OCI-M2 (cell line): ENCODE results near the gene SFI1.
"Not testable (repeated sequence)": the region's sequence is repeated elsewhere in the genome, so short reads cannot be mapped to it uniquely, and the experiment has no call there.

ENCODE experiments used
- DNase-seq: peaks from one replicate; lab custom pipeline; 2025; ENCODE audit not compliant: unreplicated experiment; lab: John Stamatoyannopoulos, UW

Gene SFI1

DNA sequence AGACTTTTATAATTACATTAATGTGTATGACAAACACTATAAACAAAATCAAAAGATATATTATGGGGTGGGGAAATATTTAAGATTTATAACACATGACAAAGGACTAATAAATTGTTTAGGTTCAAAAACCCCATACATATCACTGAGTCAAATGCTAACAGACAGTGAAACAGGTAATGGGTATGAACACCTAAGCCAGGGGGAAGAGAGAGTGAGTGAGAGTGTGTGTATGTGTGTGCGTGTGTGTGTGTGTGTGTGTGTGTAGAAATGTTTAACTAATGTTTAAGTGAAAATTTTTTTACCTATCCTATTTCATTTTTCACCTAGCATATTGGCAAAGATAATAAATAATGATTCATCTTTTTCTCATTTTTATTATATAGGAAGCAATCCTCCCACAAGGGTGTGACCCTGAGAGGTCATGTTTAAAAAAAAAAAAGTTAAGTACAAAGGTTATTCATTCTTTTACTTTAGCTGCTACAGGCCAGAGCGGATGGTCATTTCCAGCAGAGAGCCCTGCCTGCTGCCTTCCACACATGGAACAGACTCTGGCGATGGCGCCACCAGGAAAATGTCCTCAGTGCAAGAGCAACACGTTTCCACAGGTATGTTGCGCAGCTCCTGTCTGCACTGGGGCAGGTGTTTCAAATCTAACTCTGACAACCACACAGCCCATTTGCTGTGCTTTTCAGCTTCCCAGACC is 92.8 kb downstream of the SFI1 start:
- DNase-seq: no peak

DNA sequence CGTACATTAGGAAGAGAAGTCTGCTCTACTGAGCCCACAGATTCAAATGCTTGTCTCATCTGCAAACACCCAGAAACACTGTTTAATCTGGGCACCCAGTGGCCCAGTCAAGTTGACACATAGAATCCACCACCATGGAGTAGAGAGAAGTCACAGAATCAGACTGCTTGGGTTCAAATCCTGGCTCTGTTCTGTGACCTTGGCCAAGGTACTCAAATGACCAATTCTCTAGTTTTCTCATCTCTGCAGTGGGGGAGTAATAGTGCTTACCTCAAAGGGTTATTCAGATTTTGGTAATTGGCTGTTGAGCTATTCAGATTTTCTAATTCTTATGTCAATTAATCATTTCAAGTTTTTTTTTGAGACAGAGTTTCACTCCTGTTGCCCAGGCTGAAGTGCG is 93.8 kb downstream of the SFI1 start:
- not testable (repeated sequence) for DNase-seq

DNA sequence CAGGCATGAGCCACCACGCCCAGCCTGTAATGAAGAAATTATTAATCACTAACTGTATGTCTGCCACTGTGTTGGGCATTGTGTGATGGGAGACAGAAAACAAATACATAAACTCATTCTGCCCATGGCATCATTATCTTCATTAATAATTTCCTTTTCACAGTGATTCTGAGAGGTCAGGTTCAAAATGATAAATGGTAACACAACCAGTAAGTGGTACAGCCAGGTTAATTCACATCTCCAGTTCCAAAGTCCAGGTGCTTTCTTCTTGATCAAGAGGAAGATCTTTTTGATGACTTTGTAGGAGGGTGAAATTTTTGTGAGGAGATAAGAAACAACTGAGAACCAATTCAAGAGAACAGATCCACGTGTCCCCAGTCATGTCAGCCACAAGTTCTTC is 98.9 kb downstream of the SFI1 start:
- DNase-seq: no peak

DNA sequence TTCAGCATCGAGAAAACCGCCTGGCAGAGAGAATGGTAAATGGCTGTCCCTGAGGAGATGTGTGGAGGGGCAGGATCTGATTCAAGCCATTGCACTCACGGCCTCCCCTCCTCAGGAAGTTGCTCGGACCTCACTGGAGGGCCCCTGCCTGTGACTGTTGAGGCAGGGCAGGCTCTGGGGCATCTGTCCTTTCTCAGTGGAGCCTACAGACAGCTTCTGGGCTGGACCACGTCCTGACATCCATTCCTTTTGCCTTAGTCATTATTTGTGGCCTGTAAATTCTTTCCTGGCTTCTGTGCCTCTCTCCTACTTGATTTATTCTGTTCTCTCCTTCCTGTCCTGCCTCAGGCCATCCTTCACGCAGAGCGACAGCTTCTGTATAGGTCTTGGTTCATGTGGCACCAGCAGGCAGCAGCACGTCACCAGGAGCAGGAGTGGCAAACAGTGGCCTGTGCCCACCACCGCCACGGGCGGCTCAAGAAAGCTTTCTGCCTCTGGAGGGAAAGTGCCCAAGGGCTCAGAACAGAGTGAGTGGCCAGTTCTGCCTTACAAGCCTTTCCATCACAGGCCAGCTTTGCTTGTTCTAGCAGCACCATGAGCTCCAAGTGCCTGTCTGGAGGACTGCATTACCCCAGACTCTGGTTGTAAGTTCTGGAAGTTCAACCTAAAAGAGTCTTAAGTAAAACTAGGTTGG is 106.1 kb downstream of the SFI1 start:
- no peak for DNase-seq

DNA sequence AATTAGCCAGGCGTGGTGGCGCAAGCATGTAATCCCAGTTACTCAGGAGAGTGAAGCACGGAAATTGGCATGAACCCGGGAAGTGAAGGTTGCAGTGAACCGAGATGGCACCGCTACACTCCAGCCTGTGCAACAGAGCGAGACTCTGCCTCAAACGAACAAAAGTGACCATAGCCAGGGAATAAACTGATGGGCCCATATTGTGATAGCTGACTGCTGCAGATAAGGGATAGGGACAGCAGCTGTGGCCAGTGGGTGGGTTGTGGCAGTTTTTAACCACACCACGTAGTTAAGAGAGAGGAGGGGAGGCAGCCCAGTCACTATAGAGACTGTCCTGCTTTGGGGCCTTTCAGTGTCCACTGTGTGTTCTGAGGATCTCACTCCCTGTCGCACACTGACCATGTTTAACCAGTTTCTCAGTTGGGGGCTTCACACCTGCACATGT is 106.8 kb downstream of the SFI1 start:
- DNase-seq: no peak

DNA sequence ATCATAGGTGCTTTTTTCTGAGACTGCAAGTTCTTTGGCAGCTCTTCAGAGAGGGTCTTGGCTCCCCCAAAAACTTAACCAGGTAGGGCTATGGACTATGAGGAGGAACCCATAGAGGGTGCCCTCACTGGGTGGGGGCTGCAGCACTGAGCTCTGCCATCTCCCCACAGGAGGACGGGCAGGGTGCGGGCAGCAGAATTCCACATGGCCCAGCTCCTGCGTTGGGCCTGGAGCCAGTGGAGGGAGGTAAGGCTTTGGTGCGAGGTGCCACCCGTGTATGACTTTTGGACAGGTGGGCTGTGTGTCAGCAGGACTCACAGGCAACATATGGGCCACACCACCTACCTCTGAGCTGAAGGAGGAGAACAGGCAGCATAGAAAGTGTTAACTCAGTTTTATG is 107.2 kb downstream of the SFI1 start:
- no peak for DNase-seq

DNA sequence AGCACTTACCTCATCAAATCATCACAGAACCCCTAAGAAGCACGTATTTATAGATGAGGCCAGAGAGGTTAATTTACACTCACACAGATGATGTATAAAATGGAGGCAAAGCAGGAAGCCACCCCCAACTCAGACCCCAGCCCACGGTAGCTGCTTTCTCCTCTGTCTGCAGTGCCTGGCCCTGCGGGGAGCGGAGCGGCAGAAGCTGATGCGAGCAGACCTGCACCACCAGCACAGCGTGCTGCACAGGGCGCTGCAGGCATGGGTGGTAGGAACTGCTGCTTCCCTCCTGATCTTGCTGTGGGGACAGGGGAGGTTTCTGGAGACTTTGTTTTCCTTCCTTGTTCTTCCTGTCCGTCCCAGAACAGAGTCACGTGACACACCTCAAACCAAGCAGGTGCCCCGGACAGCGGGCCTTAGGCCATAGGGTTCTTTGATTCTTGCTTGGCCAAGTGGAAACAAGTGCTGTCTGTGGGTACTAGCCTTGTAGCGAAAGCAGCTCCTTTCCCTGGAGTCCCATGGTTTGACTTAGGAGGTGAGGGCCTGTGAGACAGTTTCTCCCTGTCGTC is 107.9 kb downstream of the SFI1 start:
- no peak for DNase-seq

DNA sequence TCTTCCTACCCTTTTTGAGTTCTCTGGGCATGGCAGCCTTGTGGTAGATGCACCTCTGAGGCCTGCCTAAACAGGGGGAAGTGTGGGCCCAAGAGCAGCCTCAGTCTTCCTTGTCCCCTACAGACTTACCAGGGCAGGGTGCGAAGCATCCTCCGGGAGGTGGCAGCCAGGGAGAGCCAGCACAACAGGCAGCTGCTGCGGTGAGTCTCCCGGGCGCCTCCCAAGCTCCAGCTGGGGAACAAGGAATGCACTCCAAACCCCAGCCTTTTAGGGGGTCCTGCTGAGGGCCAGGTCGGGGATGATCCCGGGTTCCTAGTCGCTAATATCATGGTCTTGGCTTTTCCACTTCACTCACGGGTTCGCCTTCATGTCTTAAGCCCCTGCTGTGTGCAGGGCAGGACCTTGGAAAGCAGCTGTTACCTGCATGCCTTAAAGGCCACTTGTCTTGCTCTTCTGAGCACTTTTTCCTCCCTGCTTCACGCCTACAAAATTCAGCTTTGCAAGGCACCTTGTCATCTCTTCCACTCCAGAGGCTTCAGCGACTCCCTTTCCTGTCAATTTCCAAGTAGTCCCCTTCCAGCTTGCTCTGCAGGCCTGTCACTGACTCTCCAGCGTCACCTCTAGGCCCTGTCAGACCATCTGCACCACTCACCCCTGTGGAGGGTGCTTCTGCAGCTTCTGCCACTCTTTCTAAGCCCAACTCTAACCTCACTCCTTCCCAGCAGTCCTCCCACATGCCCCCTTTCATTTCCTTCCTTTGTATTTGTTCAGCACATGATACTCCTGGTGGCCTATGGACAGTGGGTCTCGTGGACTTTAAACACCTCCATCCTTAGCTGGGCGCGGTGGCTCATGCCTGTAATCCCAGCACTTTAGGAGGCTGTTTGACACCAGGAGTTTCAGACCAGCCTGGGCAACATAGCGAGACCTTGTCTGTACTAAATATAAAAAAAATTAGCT is 108.7 kb downstream of the SFI1 start:
- DNase-seq: no peak

DNA sequence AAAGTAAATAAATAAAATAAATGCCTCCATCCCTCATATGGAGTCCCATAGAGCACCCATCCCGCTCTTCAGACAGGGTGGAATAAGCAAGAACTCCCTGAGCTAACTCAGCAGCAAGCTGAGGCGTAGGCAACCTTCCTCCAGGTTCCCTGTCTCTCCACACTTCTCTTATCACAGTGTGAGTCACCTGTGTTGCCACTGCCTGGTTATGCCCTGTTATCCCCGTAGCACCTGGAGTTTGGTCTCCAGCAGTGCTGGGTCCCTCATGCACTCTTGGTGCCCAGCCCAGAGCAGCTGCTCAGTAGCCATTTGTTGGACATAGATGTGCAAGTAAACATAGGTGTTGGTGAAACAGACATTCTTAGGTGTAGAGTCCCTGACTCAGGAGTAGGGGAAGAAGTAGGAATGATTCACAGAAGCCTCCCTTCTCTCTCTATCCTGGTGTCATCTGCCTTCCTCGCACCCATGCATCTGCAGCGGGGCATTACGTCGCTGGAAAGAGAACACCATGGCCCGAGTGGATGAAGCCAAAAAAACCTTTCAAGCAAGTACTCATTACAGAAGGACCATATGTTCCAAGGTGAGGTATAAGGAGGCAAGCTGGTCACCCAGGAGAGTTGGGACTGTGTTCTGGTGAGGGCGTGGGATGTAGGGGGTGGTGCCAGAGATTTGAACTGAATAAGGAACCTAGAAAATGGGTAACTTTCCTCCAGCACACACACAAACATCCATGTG is 109.7 kb downstream of the SFI1 start:
- DNase-seq: no peak

DNA sequence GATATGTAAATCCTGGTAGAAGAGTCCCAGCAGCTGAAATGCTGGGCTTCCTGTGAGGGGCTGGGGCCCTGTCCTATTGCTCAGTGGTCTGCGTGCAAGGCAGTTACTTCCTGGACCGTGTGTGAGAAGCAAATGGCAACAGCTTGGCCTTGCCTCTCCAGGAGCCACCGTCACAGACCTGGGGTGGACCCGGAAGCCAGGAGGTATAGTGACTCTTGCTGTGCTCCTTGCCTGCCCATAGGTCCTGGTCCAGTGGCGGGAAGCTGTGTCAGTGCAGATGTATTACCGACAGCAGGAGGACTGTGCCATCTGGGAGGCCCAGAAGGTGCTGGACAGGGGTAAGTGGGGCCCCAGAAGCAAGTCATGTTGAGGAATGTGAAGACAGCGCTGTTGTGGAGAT is 111.4 kb downstream of the SFI1 start:
- DNase-seq: no peak

DNA sequence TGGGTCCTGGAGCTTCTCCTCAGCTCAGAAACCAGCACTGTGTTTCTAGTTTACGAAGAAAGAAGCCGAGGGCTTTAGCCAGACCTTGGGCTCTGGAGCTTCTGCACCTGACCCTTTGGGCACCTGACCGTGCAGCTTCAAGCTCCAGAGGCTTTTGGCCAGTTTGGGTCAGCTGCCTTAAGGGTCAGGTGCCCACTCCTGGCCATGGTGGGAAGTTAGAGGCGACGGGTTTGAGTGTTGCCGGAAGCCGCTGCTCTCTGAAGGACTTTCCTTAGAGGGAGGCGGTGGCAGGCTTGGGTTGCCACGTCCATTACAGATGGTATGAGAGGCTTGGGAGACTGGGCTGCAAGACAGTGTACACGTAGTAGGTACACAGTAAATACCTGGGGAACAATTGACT is 113.4 kb downstream of the SFI1 start:
- no peak for DNase-seq

DNA sequence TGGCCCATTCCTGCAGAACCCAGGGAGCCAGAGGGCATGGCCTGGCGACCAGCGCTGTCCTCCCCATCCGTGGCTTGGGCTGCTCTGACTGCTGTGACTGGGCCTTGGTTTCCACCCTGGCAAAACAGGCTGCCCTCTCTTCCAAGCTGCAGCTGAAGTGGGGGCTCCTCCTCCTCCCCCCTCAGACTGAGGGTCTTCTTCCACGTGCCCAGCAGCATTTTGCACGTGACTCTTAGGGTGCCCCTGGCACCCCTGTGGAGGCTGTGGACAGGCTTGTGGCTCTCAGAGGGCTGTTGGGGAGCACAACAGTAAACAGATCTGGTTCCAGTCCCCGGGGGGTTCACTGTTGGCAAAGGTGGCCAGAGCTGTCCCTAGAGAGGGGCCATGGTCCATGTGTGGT is 114.3 kb downstream of the SFI1 start:
- DNase-seq: no peak

DNA sequence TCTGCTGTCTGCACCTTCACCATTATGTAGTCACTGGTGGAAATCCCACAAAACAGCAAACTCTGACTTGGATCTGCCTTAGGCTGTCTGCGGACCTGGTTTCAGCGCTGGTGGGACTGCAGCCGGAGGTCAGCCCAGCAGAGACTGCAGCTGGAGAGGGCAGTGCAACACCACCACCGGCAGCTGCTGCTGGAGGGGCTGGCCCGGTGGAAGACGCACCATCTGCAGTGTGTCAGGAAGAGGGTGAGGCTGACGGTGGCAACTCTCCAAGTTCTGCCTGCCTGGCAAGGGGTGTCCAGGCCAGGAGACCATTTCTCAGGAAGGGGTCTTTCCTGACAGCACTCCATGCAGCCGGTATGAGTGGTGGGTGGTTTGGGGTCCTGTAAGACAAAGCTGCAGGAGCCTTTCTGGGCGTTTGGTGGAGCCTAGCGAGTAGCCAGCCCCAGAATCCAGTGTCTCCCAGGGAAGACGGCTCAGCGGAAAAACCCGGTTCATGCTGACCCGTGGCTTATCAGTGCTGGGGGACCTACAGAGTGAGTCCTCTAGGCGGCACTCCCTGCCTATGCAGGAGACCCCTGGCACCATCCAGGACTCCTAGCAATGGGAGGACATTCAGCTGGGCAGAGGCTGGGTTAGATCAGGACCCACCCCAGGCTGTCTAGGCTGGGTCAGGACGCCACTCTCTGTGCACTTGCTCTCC is 114.9 kb downstream of the SFI1 start:
- no peak for DNase-seq

DNA sequence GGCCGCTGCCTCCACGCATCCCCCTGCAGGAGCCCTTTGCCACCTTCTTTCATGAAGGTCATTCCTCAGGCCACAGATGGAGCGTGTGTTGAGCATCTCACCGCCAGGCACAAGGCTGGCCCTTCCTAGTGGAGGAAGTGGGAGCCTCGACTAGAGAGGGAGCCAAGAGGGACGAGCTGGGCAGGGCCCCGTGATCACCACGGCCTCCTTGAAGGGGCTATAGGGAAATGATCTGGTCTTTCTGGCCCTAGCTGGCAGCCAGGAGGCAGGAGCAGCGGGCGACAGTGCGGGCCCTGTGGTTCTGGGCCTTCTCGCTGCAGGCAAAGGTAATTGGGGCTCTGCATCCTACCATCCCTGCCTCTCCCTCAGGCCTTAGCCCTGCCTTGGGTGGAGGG is 116.6 kb downstream of the SFI1 start:
- no peak for DNase-seq

DNA sequence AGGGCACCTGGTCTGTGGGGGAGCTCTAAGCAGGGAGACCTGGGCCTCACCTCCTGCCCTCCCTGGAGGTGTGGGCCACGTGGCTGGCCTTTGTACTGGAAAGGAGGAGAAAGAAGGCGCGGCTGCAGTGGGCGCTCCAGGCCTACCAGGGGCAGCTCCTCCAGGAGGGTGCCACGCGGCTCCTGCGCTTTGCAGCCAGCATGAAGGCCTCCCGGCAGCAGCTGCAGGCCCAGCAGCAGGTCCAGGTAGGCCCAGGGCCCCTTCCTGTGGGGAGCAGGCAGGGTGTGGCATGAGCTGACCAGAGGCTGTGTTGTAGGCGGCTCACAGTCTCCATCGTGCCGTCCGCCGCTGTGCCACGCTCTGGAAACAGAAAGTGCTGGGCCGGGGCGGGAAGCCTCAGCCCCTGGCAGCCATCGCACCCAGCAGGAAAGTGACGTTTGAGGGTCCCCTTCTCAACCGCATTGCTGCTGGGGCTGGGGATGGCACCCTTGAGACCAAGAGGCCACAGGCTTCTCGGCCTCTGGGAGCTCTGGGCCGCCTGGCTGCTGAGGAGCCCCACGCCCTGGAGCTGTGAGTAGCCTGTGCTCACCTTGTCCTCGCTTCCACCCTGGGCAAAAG is 117.1 kb downstream of the SFI1 start:
- no peak for DNase-seq

DNA sequence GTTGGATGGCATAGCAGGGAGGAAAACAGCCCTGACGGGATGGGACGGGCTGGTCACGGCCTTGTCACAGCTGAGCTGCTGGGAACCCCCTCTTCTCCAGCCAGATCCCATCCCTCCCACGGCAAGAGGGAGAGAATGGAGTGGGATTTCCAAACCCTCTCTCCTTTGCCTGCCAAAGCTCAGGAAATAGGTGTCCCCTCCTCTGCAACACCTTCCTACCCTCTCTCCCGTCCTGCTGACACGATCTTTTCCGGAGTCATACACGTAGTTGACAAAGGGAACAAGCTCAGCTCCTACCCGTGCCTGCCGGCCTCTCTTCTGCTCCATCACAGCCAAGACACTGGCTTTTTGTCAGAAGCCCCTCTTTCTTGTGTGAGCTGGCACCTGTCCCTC is 117.6 kb downstream of the SFI1 start:
- no peak for DNase-seq

DNA sequence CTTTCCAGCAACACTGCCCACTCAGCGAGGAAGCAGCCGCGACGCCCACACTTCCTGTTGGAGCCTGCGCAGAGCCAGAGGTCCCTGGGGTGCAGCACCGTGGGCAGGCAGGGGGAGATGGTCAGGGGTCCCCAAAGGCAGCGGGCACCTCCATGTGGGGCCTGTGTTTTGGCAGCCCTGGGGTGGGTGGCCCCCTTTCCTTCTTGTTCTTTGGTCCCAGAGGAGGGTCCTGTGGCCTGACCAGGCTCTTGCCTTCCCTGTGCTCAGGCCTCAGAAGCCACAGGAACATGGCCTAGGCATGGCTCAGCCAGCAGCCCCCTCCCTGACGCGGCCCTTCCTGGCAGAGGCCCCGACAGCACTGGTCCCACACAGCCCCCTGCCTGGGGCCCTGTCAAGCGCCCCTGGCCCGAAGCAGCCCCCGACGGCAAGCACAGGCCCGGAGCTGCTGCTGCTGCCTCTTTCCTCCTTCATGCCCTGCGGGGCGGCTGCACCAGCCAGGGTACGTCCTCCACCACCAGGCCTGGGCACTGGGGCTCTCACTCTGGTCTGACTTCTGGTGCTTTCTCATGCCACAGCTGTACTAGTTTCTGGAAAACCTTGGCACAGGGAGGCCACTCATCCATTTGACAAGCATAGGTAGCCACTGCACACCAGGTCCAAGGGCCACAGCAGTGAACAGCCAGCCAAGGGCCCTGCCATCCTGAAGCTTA is 118.6 kb downstream of the SFI1 start:
- DNase-seq: no peak

DNA sequence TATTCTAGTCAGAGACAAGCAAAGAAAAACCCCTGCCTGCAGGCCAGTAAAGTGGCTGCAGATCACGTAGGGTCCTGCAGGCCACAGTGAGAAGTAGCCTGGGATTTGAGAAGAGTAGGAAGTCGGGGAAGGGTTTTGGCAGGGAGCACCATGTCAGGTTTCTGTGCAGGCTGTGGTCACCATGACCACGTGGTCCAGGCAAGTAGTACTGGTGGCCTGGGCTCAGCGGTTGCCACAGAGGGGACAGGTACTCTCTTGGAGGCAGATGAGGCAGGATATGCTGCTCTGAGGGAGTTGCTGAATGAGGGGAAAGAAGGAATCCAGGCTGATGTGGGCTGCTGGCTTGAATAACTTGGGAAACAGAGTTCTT is 119.1 kb downstream of the SFI1 start:
- no peak for DNase-seq

DNA sequence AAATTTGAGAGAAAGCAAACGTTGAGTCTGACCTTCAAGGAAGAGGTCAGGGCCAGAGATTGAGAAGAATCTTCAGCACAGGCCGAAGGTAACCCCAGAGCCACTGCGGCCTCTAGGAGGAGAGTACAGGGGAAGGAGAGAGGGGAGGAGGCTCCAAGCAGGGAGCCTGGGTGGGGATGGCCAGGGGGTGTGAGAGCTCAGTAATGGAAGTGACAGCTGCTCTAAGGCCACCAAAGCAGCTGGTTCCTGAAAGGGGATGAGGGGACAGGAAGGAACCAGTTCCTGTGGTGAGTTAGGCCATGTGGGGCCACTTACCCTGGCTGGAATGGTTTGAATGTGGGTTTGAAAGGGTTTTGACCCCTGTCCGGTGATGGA is 119.6 kb downstream of the SFI1 start:
- DNase-seq: no peak
